HG03565 (cell line): ENCODE results near the gene TTC39C.
"Not testable (repeated sequence)": the region's sequence is repeated elsewhere in the genome, so short reads cannot be mapped to it uniquely, and the experiment has no call there.

ENCODE experiments used
- ATAC-seq: cut with Tn5 transposase; IDR thresholded peaks from one replicate; pipeline ENCODE4 v1.9.1; 2021; ENCODE audit warnings: mild to moderate bottlenecking, moderate library complexity; ENCODE audit not compliant: unreplicated experiment

The TTC39C gene

DNA sequence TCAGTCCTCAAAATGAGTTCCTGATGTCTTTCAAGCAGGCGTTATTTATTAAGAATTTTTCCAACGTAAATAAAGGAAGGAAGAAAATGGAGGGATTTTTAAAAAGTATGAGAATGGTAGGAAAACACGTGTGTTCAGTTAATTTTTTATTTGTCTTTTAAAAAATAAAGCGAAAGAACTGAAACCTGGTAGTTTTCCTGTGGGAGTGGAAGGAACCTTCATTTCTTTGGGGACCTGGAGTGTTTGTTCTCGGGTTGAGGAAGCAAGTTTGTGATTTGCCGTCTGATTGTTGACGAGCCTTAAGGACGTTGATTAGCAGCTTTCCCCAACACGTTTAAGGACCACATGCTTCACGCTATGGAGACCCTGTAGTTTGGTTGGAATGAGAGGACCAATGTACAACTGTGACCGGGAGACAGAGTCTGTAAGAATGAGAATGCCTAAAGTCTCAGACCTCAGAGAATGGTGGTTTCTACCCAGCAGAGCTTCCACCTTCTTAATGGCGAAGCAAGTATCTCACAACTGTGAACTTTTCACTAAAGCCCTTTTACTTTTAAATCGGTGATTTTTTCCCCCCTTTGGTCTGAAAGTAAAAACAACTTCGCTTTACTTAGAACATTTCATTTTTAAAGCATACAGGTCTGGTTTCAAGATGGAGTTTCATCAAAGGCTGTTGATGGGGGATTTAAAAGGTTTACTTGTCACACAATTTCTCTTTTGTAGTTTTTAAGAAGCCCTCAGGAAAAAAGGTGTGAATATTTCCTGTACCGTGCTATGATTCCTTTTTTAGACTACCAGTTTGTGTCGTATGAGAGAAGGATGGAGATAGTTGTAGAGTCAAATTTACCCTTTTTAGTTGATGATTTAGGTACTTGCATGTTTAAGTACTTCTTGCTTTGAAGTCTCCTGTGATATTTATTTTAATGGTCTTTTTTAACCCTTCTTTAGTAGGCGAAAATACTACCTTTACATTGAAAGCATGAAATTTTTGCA is 1.4 kb downstream of the TTC39C start:
- ATAC-seq = no peak

DNA sequence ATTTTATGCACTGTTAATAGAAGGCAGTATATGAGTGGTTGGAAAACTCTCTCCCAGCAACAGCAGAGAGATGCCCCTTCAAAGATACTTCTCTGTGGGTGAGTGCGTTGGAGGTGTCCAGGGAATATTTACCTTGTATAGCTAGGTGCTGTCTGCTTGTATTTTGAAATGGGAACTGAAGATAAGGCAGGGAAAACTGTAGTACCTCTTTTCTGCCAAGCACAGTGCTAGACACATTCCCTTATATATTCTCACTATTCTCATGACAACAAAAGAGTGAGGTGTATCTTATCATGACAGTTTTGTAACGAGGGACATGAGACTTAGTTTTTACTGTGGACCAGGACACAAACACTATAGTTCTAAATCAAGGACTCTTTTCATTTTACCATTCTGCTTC is 2.1 kb downstream of the TTC39C start:
- no peak for ATAC-seq

DNA sequence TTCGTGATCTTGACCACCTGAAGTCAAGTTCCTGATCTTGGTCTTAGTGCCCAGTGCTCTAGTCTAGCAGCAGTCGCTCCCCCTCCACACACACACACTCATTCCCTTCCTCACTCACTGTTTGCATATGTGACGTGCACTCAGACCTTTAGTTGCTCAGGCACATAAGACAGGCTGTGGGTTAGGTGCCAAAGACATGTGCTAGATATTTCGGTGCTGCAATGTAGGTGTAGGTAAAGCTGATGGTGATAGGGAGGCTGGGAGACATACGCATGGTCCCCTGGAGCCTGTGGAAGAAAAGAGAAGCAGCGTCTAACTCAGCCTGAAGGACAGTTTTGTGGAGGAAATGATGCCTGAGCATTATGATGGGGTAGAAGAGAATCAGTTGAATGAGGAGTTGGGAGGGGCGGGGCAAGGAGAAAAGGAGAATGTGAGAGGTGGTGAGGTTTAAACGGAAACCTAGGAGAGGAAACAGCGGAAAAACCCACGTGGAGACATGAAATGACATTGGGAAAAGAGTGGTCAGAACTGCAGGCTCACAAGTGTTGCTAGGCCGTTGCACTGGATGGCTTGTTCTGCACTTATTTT is 3.8 kb downstream of the TTC39C start:
- no peak for ATAC-seq

GRCh38 chr18:24019641-24020331 is 5.2 kb downstream of the TTC39C start:
- peak; percentile 78 for ATAC-seq

GRCh38 chr18:24021505-24021904 is 7.0 kb downstream of the TTC39C start:
- no peak for ATAC-seq

- no peak for ATAC-seq
Observed at GRCh38 chr18:24022161-24022560, 7.6 kb downstream of the TTC39C start.

GRCh38 chr18:24023185-24023814 is 8.7 kb downstream of the TTC39C start:
- ATAC-seq = no peak

GRCh38 chr18:24024425-24024824 is 9.9 kb downstream of the TTC39C start:
- ATAC-seq = no peak

GRCh38 chr18:24026457-24026856 is 11.9 kb downstream of the TTC39C start:
- ATAC-seq = no peak

- ATAC-seq = no peak
Observed at GRCh38 chr18:24027156-24027827, 12.7 kb downstream of the TTC39C start.

DNA sequence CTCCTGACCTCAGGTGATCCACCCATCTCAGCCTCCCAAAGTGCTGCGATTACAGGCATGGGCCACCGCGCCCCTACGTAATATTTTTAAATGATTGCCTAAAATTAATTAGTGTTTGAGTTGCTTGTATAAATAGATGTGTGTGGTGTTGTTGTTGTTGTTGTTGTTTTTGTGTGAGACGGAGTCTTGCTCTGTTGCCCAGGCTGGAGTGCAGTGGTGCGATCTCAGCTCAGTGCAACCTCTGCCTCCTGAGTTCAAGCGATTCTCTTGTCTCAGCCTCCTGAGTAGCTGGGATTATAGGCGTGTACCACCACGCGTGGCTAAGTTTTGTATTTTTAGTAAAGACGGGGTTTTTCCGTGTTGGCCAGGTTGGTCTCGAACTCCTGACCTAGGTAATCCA is 14.4 kb downstream of the TTC39C start:
- not testable (repeated sequence) for ATAC-seq

DNA sequence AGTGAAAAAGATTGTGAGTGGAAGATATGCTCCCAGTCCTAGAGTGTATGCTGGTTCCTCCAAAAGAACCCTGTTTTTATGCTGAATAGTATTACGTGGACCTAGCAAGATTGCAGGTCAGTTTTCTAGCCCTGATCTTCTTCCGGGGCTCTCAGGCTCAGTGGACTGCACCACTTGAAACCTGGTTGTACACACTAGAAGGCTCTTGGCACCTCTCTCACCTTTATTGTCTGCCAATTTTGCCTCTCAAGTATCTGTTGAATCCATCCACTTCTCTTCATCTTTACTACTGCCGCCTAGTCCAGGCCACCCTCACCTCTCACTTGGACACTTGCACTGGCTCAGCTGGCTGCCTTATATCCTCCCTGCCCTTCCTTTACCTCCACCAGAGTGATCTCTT is 16.8 kb downstream of the TTC39C start:
- ATAC-seq = no peak

DNA sequence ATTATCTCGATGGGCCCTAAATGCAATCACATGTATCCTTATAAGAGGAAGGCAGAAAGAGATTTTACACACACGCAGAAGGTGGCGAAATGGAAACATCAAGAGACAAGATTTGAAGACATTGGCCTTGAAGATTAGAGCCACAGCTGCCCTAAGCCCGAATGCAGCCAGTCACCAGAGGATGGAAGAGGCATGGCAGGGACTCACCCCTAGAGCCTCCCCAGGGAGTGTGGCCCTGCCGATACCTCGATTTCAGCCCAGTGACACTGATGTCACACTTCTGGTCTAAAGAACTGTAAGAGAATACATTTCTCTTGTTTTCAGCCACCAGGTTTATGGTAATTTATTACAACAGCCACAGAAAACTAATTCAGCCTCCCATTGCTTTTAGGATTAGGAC is 17.4 kb downstream of the TTC39C start:
- ATAC-seq = peak; percentile 63

- ATAC-seq = no peak
Observed at GRCh38 chr18:24033641-24034412, 19.3 kb downstream of the TTC39C start.

GRCh38 chr18:24035316-24035715 is 20.8 kb downstream of the TTC39C start:
- no peak for ATAC-seq

GRCh38 chr18:24039671-24040070 is 25.1 kb downstream of the TTC39C start:
- no peak for ATAC-seq

DNA sequence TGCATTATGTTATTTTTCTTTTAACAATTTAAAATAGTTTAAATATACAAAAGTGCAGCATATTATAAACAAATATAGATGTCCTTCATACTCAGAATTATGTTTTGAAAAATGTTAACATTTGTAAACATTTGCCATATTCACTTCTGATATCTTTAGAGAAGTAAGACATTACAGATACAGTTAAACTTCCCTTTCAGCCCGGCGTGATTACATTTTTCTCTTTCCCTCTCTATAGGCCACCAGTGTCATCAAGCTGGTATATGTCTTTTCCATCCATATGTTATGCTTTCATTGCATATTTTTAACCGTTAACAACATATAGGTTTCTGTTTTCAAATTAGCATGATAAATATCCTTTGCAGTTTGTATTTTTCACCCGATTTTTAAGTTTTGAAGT is 27.1 kb downstream of the TTC39C start:
- ATAC-seq = no peak

DNA sequence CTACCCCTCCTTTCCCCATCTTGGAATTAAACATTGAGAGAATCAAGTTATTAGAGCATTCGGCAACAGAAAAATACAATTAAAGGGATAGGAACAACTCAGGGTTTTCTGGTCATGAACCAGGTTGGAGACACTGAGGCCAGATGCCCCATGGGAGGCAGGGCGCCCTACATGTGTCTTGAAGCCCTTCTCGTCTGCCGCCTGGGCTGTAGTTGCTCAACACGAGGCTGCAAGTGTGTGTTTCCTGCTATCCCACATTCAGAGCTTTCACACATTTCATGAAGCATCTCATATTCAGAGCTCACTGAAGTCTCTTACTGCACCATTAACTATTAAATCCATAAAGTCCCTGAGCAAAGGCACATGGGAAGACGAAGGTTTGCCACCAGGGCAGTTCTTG is 28.8 kb downstream of the TTC39C start:
- ATAC-seq = no peak

- no peak for ATAC-seq
Observed at GRCh38 chr18:24048261-24048660, 33.7 kb downstream of the TTC39C start.

DNA sequence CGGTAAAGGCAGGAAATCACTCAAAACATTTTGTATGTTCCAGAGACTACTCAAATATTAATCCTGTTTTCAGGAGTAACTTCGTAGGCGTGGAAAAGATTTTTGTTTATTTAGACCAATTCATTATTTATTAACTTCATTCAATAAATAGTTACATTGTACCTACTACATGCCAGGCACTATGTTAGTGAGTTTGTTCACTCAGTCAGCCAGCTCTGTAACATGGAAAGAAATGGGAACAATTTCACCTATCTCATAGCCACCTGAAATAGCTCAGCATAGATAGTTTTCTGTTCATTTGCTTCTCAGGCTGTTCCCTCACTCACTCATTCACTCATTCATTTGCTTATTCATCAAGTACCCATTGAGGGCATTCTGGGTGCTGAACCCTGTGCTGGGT is 34.6 kb downstream of the TTC39C start:
- ATAC-seq = no peak
